ENCODE data around the gene CCDC85A.

The CCDC85A gene

GRCh38 chr2:56287974-56288373, 104.2 kb downstream of the CCDC85A start:
- Histone ChIP-seq H3K36me3 (ENCODE audit: insufficient read depth, low read length) (no peaks in the 10 kb centered on the region), H3K4me1 (ENCODE audit: insufficient read depth, low read length, poor library complexity, severe bottlenecking) (no peaks in the 10 kb centered on the region), H4K20me1 (ENCODE audit: insufficient read depth, low read length, poor library complexity, severe bottlenecking) (no peaks in the 10 kb centered on the region), H3K79me2 (ENCODE audit: insufficient read depth, low read length) (no peaks in the 10 kb centered on the region), H3K9me3 (ENCODE audit: insufficient read depth, low read depth, low read length) (no peaks in the 10 kb centered on the region), H3K9ac (ENCODE audit: low read depth, low read length, poor library complexity, severe bottlenecking) (no peak overlapping the region), H3K4me2 (ENCODE audit: low read depth, low read length, poor library complexity, severe bottlenecking) (no peak overlapping the region), H3K27me3 (ENCODE audit: insufficient read depth, low read length, poor library complexity, severe bottlenecking) (no peaks in the 10 kb centered on the region), H3F3A (ENCODE audit: low read depth) (no peaks in the 10 kb centered on the region), H3K4me3 (ENCODE audit: low read length, poor library complexity, severe bottlenecking) (no peak overlapping the region), H2AFZ (ENCODE audit: low read length) (no peak overlapping the region), H3K9me2 (replicated peaks; ENCODE audit: low read depth, low read length) (no peaks in the 10 kb centered on the region)
- TF ChIP-seq EZH2phosphoT487 (IDR thresholded peaks at IDR 0.05; ENCODE audit: borderline replicate concordance) (no peak), CTCF (conservative IDR thresholded peaks at IDR 0.05; ENCODE audit: low read length) (no peak)

- TF ChIP-seq EZH2phosphoT487 (IDR thresholded peaks at IDR 0.05; ENCODE audit: borderline replicate concordance) (no peak), CTCF (conservative IDR thresholded peaks at IDR 0.05; ENCODE audit: low read length) (no peak)
- Histone ChIP-seq H2AFZ (ENCODE audit: low read length) (no peak overlapping the region), H3K4me3 (ENCODE audit: low read length, poor library complexity, severe bottlenecking) (no peak overlapping the region), H3K4me1 (ENCODE audit: insufficient read depth, low read length, poor library complexity, severe bottlenecking) (no peaks in the 10 kb centered on the region), H3F3A (ENCODE audit: low read depth) (no peaks in the 10 kb centered on the region), H3K4me2 (ENCODE audit: low read depth, low read length, poor library complexity, severe bottlenecking) (no peak overlapping the region), H3K36me3 (ENCODE audit: insufficient read depth, low read length) (no peaks in the 10 kb centered on the region), H3K79me2 (ENCODE audit: insufficient read depth, low read length) (no peaks in the 10 kb centered on the region), H3K9me3 (ENCODE audit: insufficient read depth, low read depth, low read length) (no peaks in the 10 kb centered on the region), H3K9me2 (replicated peaks; ENCODE audit: low read depth, low read length) (no peaks in the 10 kb centered on the region), H4K20me1 (ENCODE audit: insufficient read depth, low read length, poor library complexity, severe bottlenecking) (no peaks in the 10 kb centered on the region), H3K27me3 (ENCODE audit: insufficient read depth, low read length, poor library complexity, severe bottlenecking) (no peaks in the 10 kb centered on the region), H3K9ac (ENCODE audit: low read depth, low read length, poor library complexity, severe bottlenecking) (no peak overlapping the region)
These were observed 105.2 kb downstream of the CCDC85A start for GRCh38 chr2:56288838-56289580.

GRCh38 chr2:56291711-56292110, 107.9 kb downstream of the CCDC85A start:
- H3K4me3 ChIP-seq (ENCODE audit: low read length, poor library complexity, severe bottlenecking): no peak overlapping the region
- H3F3A ChIP-seq (ENCODE audit: low read depth): no peaks in the 10 kb centered on the region
- H3K4me2 ChIP-seq (ENCODE audit: low read depth, low read length, poor library complexity, severe bottlenecking): no peak overlapping the region
- TF ChIP-seq CTCF (conservative IDR thresholded peaks at IDR 0.05; ENCODE audit: low read length) (no peak), EZH2phosphoT487 (IDR thresholded peaks at IDR 0.05; ENCODE audit: borderline replicate concordance) (no peak)
- no peaks in the 10 kb centered on the region for H3K27me3 ChIP-seq (ENCODE audit: insufficient read depth, low read length, poor library complexity, severe bottlenecking)
- H3K9me3 ChIP-seq (ENCODE audit: insufficient read depth, low read depth, low read length): no peaks in the 10 kb centered on the region
- H4K20me1 ChIP-seq (ENCODE audit: insufficient read depth, low read length, poor library complexity, severe bottlenecking): no peaks in the 10 kb centered on the region
- no peaks in the 10 kb centered on the region for H3K79me2 ChIP-seq (ENCODE audit: insufficient read depth, low read length)
- H2AFZ ChIP-seq (ENCODE audit: low read length): no peak overlapping the region
- H3K4me1 ChIP-seq (ENCODE audit: insufficient read depth, low read length, poor library complexity, severe bottlenecking): no peaks in the 10 kb centered on the region
- no peaks in the 10 kb centered on the region for H3K9me2 ChIP-seq (replicated peaks; ENCODE audit: low read depth, low read length)
- no peak overlapping the region for H3K9ac ChIP-seq (ENCODE audit: low read depth, low read length, poor library complexity, severe bottlenecking)
- H3K36me3 ChIP-seq (ENCODE audit: insufficient read depth, low read length): no peaks in the 10 kb centered on the region
